Transverse colon (tissue), 4 donors: Measurements from ENCODE around the gene HLA-DRA.

ENCODE experiments used
- EP300 ChIP-seq: sonication (generic); formaldehyde crosslinking; IDR thresholded peaks from one replicate; pipeline ENCODE4 v1.6.1; 2017; ENCODE audit warnings: antibody characterized with exemption, low read depth
- POLR2A ChIP-seq: fragments of 450-650 bp; IDR thresholded peaks from one replicate; pipeline ENCODE4 v1.6.1; 2016; ENCODE audit warnings: antibody characterized with exemption, mild to moderate bottlenecking, moderate library complexity
- POLR2AphosphoS5 ChIP-seq, 3 donors: sonication (generic); formaldehyde crosslinking; IDR thresholded peaks; one replicate each; pipeline ENCODE4 v1.6.1; 2016; ENCODE audit warnings: antibody characterized with exemption in 3 of 3
- TF ChIP-seq, protein P1 (sequence below), 5 experiments: fragments of 200-600 bp in 3 of 5; fragments of 450-650 bp in 2 of 5; sonication (generic) in 3 of 5; IDR thresholded peaks; 1 replicate in 2 of 5; 2 replicates in 3 of 5; pipeline ENCODE4 v1.5.1; 2016 to 2017; ENCODE audit warnings: antibody characterized with exemption in 5 of 5, inconsistent platforms in 3 of 5, mild to moderate bottlenecking in 2 of 5, moderate library complexity in 1 of 5

DNA sequence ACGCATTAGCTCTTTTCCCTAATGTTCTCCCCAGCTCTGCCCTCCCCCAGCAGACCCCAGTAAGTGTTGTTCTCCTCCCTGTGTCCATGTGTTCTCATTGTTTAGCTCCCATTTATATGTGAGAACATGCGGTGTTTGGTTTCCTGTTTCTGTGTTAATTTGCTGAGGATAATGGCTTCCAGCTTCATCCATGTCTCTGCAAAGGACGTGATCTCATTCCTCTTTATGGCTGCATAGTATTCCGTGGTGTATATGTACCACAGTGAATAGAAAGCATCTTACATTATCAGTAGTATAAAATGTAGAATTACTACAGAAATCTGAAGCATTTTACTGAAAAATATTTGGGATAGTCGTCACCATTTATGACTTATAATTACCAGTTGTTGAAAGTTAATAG, 21.8 kb downstream of the HLA-DRA start:
- TF ChIP-seq POLR2A (no peak), POLR2AphosphoS5 (IDR thresholded peaks at IDR 0.05) (no peak), EP300 (no peak)
- TF ChIP-seq, protein P1, sequence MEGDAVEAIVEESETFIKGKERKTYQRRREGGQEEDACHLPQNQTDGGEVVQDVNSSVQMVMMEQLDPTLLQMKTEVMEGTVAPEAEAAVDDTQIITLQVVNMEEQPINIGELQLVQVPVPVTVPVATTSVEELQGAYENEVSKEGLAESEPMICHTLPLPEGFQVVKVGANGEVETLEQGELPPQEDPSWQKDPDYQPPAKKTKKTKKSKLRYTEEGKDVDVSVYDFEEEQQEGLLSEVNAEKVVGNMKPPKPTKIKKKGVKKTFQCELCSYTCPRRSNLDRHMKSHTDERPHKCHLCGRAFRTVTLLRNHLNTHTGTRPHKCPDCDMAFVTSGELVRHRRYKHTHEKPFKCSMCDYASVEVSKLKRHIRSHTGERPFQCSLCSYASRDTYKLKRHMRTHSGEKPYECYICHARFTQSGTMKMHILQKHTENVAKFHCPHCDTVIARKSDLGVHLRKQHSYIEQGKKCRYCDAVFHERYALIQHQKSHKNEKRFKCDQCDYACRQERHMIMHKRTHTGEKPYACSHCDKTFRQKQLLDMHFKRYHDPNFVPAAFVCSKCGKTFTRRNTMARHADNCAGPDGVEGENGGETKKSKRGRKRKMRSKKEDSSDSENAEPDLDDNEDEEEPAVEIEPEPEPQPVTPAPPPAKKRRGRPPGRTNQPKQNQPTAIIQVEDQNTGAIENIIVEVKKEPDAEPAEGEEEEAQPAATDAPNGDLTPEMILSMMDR (IDR thresholded peaks at IDR 0.05) = no peak
